CD14-positive monocyte (primary cell): ENCODE data around the gene MED12L. TPM values are rescaled to one million over a fixed set of nuclear protein-coding genes. Genes with fewer than 3 reads are reported as not detected.
A peak's percentile ranks its signal among the peaks of the same experiment; 100 is the strongest.

Experiments used
- DNase-seq, 3 donors: peaks; one replicate each; pipeline ENCODE4 v3.0.0-alpha.2; 2011 to 2022
- H2AFZ ChIP-seq: 2 replicates; pipeline ENCODE4 v1.6.0; 2012; ENCODE audit warnings: mild to moderate bottlenecking, low read depth, low read length, inconsistent platforms; ENCODE audit not compliant: insufficient read depth, poor library complexity, severe bottlenecking
- H3K27ac ChIP-seq, 2 donors: 1 replicate in 1 of 2; 2 replicates in 1 of 2; pipeline ENCODE4 v1.5.1; 2012 to 2013; ENCODE audit warnings: low read length in 2 of 2, control low read depth in 1 of 2, inconsistent platforms in 1 of 2, low read depth in 1 of 2, mild to moderate bottlenecking in 1 of 2
- H3K27me3 ChIP-seq, 2 donors: one replicate each; pipeline versions ENCODE4 v1.6.0 to v1.6.1; 2011 to 2013; ENCODE audit warnings: low read length in 2 of 2; ENCODE audit not compliant: control insufficient read depth in 2 of 2, insufficient read depth in 2 of 2
- H3K36me3 ChIP-seq, 2 donors: replicated peaks in 1 of 2; 1 replicate in 1 of 2; 2 replicates in 1 of 2; pipeline versions ENCODE4 v1.5.1 to v1.6.1; 2012 to 2013; ENCODE audit warnings: low read length in 2 of 2, control low read depth in 1 of 2, inconsistent platforms in 1 of 2, mild to moderate bottlenecking in 1 of 2; ENCODE audit not compliant: insufficient read depth in 2 of 2, control insufficient read depth in 1 of 2
- H3K4me1 ChIP-seq, 2 donors: 1 replicate in 1 of 2; 2 replicates in 1 of 2; pipeline versions ENCODE4 v1.5.1 to v1.6.1; 2012 to 2013; ENCODE audit warnings: low read length in 2 of 2, control low read depth in 1 of 2, inconsistent platforms in 1 of 2, mild to moderate bottlenecking in 1 of 2, moderate library complexity in 1 of 2; ENCODE audit not compliant: insufficient read depth in 2 of 2, control insufficient read depth in 1 of 2
- H3K4me2 ChIP-seq: replicated peaks from 2 replicates; pipeline ENCODE3; 2012; ENCODE audit warnings: low read length, moderate library complexity, mild to moderate bottlenecking; ENCODE audit not compliant: poor library complexity, severe bottlenecking; ENCODE audit errors: extremely low read depth
- H3K4me3 ChIP-seq, 3 experiments: fragments of 200-600 bp in 1 of 3; sonication (generic) in 1 of 3; replicated peaks in 1 of 3; 1 replicate in 2 of 3; 2 replicates in 1 of 3; pipeline ENCODE4 v1.5.1; 2011 to 2013; ENCODE audit warnings: low read length in 3 of 3, mild to moderate bottlenecking in 3 of 3, control low read depth in 2 of 3, low read depth in 2 of 3, inconsistent platforms in 1 of 3, moderate library complexity in 1 of 3
- H3K79me2 ChIP-seq: 2 replicates; pipeline ENCODE4 v1.6.0; 2012; ENCODE audit warnings: mild to moderate bottlenecking, control low read depth, inconsistent platforms, low read length, moderate library complexity; ENCODE audit not compliant: insufficient read depth
- H3K9ac ChIP-seq: 2 replicates; pipeline ENCODE4 v1.6.0; 2017; ENCODE audit warnings: low read length, mild to moderate bottlenecking; ENCODE audit not compliant: insufficient read depth, poor library complexity, severe bottlenecking
- H3K9me3 ChIP-seq, 2 donors: replicated peaks in 1 of 2; 1 replicate in 1 of 2; 2 replicates in 1 of 2; pipeline versions ENCODE4 v1.5.1 to v1.6.1; 2012 to 2013; ENCODE audit warnings: low read length in 2 of 2, control low read depth in 1 of 2; ENCODE audit not compliant: control insufficient read depth in 1 of 2, insufficient read depth in 1 of 2
- H4K20me1 ChIP-seq: 2 replicates; pipeline ENCODE4 v1.6.0; 2012; ENCODE audit warnings: mild to moderate bottlenecking, low read length, control low read depth, moderate library complexity; ENCODE audit not compliant: insufficient read depth
- H3K27ac Mint-ChIP-seq, 7 donors: one replicate each; pipeline ENCODE4 v1.8.0; 2020; ENCODE audit warnings: mild to moderate bottlenecking in 7 of 7, mixed read lengths in 7 of 7, moderate library complexity in 6 of 7, inconsistent platforms in 2 of 7
- H3K27me3 Mint-ChIP-seq, 3 donors: one replicate each; pipeline ENCODE4 v1.8.0; 2021 to 2022; ENCODE audit warnings: low read depth in 3 of 3, mild to moderate bottlenecking in 3 of 3, mixed read lengths in 3 of 3, moderate library complexity in 3 of 3, inconsistent platforms in 1 of 3
- H3K36me3 Mint-ChIP-seq, 2 donors: one replicate each; pipeline ENCODE4 v1.8.0; 2020; ENCODE audit warnings: mixed read lengths in 2 of 2, inconsistent platforms in 1 of 2, mild to moderate bottlenecking in 1 of 2
- H3K4me1 Mint-ChIP-seq: one replicate; pipeline ENCODE4 v1.8.0; 2020; ENCODE audit warnings: mild to moderate bottlenecking, mixed read lengths
- H3K4me3 Mint-ChIP-seq, 2 donors: one replicate each; pipeline ENCODE4 v1.8.0; 2020; ENCODE audit warnings: mild to moderate bottlenecking in 2 of 2, mixed read lengths in 2 of 2, moderate library complexity in 1 of 2
- H3K9me3 Mint-ChIP-seq, 7 donors: one replicate each; pipeline ENCODE4 v1.8.0; 2020 to 2022; ENCODE audit warnings: mixed read lengths in 7 of 7, mild to moderate bottlenecking in 6 of 7, moderate library complexity in 6 of 7, inconsistent platforms in 2 of 7
- WGBS: methylation state at CpG from one replicate; pipeline ENCODE4 v1.1.5; 2013; ENCODE audit warnings: missing lambda C conversion rate; ENCODE audit not compliant: insufficient coverage; 5-methylcytosine and 5-hydroxymethylcytosine counted together
- intact Hi-C, 2 donors: fragments of 100-400 bp; cut with micrococcal nuclease; formaldehyde crosslinking; loops; one replicate each; pipeline versions ENCODE4 v1.15.0 to v1.15.1; 2023
- polyA plus RNA-seq, 3 donors: library from polyadenylated mRNA; depleted of rRNA in 1 of 3; unstranded in 2 of 3; stranded (reverse) in 1 of 3; fragments of 300-500 nt in 2 of 3; fragments of >200 nt in 1 of 3; fragmentation: Illumina TruSeq in 2 of 3; gene quantifications; 1 replicate in 2 of 3; 2 replicates in 1 of 3; pipeline ENCODE4 v1.2.3, GENCODE V29; 2012 to 2021
- TF ChIP-seq, protein P1 (sequence below): fragments of 200-600 bp; IDR thresholded peaks from one replicate; pipeline ENCODE4 v1.8.0; 2022; ENCODE audit warnings: antibody characterized with exemption, mild to moderate bottlenecking

The MED12L gene
- polyA plus RNA-seq, 3 donors = 0.12 to 0.29 TPM; not detected in 1

- H3K36me3 ChIP-seq = no peaks in the 10 kb centered on the region
- H3K9me3 Mint-ChIP-seq = no peaks in the 10 kb centered on the region
- peak overlapping the region in 1 of 7 donors; percentile 5 for H3K27ac Mint-ChIP-seq
- peaks cover 20 to 25% of the 10 kb centered on the region in 2 donors for H3K4me1 ChIP-seq
- TF ChIP-seq, protein P1, sequence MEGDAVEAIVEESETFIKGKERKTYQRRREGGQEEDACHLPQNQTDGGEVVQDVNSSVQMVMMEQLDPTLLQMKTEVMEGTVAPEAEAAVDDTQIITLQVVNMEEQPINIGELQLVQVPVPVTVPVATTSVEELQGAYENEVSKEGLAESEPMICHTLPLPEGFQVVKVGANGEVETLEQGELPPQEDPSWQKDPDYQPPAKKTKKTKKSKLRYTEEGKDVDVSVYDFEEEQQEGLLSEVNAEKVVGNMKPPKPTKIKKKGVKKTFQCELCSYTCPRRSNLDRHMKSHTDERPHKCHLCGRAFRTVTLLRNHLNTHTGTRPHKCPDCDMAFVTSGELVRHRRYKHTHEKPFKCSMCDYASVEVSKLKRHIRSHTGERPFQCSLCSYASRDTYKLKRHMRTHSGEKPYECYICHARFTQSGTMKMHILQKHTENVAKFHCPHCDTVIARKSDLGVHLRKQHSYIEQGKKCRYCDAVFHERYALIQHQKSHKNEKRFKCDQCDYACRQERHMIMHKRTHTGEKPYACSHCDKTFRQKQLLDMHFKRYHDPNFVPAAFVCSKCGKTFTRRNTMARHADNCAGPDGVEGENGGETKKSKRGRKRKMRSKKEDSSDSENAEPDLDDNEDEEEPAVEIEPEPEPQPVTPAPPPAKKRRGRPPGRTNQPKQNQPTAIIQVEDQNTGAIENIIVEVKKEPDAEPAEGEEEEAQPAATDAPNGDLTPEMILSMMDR = no peak
- H3K27me3 ChIP-seq = no peaks in the 10 kb centered on the region
- no peak overlapping the region for H2AFZ ChIP-seq
- peaks cover 21% of the 10 kb centered on the region for H3K4me1 Mint-ChIP-seq
- no peak overlapping the region for H3K27ac ChIP-seq
- H3K4me3 ChIP-seq = no peak overlapping the region
- no peaks in the 10 kb centered on the region for H3K9me3 ChIP-seq
- H3K4me2 ChIP-seq = no peak overlapping the region
- 92% methylated on average over 6 of the region's 8 CpGs for WGBS
- DNase-seq = no peak
- no peaks in the 10 kb centered on the region for H3K79me2 ChIP-seq
- intact Hi-C loops = no loop called here
- no peak overlapping the region for H3K9ac ChIP-seq
- no peaks in the 10 kb centered on the region for H3K27me3 Mint-ChIP-seq
- H4K20me1 ChIP-seq = no peaks in the 10 kb centered on the region
- H3K4me3 Mint-ChIP-seq = no peak overlapping the region
- H3K36me3 Mint-ChIP-seq = no peaks in the 10 kb centered on the region
Observed at GRCh38 chr3:151394611-151395010, 309.1 kb downstream of the MED12L start.

DNA sequence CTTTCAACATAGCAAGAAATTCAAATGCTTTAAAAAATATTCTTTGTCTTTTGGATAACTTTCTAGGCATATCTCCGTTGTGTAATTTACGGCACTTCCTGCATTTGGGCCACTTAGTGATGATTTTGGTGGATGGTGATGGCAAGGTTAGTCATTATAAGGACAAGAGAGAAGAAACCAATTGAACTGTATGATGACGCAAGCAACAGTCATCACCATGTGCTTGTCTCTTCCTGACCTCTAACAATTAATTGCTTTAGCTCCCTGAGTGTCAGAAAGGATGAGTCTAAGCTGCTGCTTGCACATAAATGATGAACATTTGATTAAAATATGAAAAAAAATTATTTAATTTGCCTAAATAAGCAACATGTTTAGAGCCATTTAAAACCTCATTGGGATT, 310.3 kb downstream of the MED12L start:
- H2AFZ ChIP-seq = no peak overlapping the region
- Mint-ChIP-seq H3K27ac (no peak overlapping the region), H3K9me3 (peaks cover 0 to 2% (median 0%) of the 10 kb centered on the region in 7 donors), H3K4me3 (no peak overlapping the region), H3K4me1 (peaks cover 23% of the 10 kb centered on the region), H3K27me3 (no peaks in the 10 kb centered on the region), H3K36me3 (no peaks in the 10 kb centered on the region)
- TF ChIP-seq, protein P1 = no peak
- H3K9me3 ChIP-seq = no peaks in the 10 kb centered on the region
- H3K36me3 ChIP-seq = no peaks in the 10 kb centered on the region
- peaks cover 24 to 28% of the 10 kb centered on the region in 2 donors for H3K4me1 ChIP-seq
- peak; percentile 81 to 92 (median 88) for DNase-seq
- no peak overlapping the region for H3K4me2 ChIP-seq
- no peak overlapping the region for H3K4me3 ChIP-seq
- H3K27me3 ChIP-seq = no peaks in the 10 kb centered on the region
- H3K27ac ChIP-seq = no peak overlapping the region
- no peak overlapping the region for H3K9ac ChIP-seq
- no peaks in the 10 kb centered on the region for H4K20me1 ChIP-seq
- no peaks in the 10 kb centered on the region for H3K79me2 ChIP-seq
- intact Hi-C loops = no loop called here
- WGBS = no CpG with 5 or more reads among the region's 3 CpGs
